HUES64 (cell line): ENCODE results near the gene SLC2A9.

Experiments
- H3K27ac ChIP-seq: 2 replicates; pipeline ENCODE4 v1.7.0; 2013; ENCODE audit warnings: low read depth, low read length, inconsistent platforms
- H3K27me3 ChIP-seq: 2 replicates; pipeline ENCODE4 v1.6.1; 2013; ENCODE audit warnings: mild to moderate bottlenecking, low read length; ENCODE audit not compliant: insufficient read depth
- H3K36me3 ChIP-seq: 2 replicates; pipeline ENCODE4 v1.6.1; 2013; ENCODE audit warnings: mild to moderate bottlenecking, low read length; ENCODE audit not compliant: insufficient read depth
- H3K4me1 ChIP-seq: 2 replicates; pipeline ENCODE4 v1.6.1; 2013; ENCODE audit warnings: mild to moderate bottlenecking, low read length, moderate library complexity; ENCODE audit not compliant: insufficient read depth
- H3K4me3 ChIP-seq: 2 replicates; pipeline ENCODE4 v1.5.1; 2013; ENCODE audit warnings: mild to moderate bottlenecking, low read length, moderate library complexity
- H3K9ac ChIP-seq: 2 replicates; pipeline ENCODE4 v1.6.1; 2013; ENCODE audit warnings: mild to moderate bottlenecking, low read depth, low read length
- H3K9me3 ChIP-seq: 2 replicates; pipeline ENCODE4 v1.6.1; 2013; ENCODE audit warnings: low read depth, low read length; ENCODE audit not compliant: insufficient read depth
- whole genome bisulfite sequencing: fragments of 150-250, 120-280 bp; methylation state at CpG from one replicate; pipeline ENCODE4 v1.1.7; 2013; ENCODE audit warnings: missing lambda C conversion rate; 5-methylcytosine and 5-hydroxymethylcytosine counted together

Gene SLC2A9

DNA sequence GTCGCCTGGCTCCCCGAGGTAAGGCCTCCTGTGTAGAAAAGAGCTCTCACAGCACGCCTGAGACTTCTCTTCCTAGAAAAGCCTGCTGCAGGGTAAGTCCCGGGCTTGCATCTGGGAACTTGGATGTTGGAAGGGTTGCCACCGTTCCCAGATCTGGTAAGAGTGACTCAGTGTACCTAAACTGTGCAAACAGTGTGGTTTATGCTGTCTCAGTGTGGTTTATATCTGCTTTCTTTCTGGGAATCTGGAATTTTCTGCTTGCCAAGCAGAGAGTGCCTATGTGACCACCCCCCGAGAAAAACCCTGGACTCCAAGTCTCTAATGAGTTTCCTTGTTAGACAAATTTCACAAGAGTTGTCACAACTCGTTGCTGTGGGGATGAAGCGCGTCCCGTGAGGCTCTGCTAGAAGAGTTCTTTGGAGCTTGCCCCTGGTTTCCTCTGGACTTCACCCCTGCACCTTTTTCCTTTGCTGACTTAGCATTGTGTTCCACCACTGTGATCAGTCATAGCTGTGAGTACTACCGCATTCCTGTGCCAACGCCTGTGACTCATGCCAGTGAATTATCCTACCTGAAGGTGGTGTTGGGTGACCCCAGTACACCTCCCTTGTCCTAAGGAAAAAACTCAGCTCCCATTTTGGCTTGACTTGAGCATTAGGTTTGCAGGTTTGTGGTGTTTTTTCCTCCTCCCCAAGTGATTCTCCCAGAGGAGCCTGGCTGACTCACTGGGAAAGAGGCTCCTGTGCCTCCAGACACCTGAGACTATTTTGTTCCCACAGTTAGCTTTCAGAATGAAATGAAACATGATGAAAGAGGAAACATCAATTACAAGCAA, 14.5 kb downstream of the SLC2A9 start:
- H3K27me3 ChIP-seq, result no peaks in the 10 kb centered on the region
- no peak overlapping the region for H3K4me3 ChIP-seq
- no peaks in the 10 kb centered on the region for H3K9me3 ChIP-seq
- WGBS, result 87% methylated on average over 12 of the region's 12 CpGs
- no peak overlapping the region for H3K9ac ChIP-seq
- no peak overlapping the region for H3K27ac ChIP-seq
- no peaks in the 10 kb centered on the region for H3K36me3 ChIP-seq
- H3K4me1 ChIP-seq, result peaks cover 8% of the 10 kb centered on the region; the same call in 1 of the 2 replicates

DNA sequence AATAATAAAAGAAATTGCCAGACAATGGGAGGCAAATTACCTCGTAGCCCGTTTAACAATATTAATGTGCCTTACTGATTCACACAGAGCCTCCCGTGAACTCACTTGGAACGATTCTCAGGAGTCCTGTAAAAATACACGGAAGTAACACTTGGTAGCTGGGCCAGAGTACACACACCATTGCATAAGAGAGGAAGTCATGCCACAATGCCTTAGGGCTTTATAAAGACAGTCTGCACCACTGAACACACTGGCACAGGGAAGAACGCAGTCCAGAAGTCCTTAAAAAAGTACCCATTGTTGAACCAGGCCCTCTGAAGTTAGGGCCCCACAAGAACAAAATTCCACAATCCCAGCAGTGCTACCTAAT, 15.1 kb downstream of the SLC2A9 start:
- Histone ChIP-seq H3K36me3 (no peaks in the 10 kb centered on the region), H3K4me3 (no peak overlapping the region), H3K9ac (no peak overlapping the region), H3K27ac (no peak overlapping the region), H3K9me3 (no peaks in the 10 kb centered on the region), H3K27me3 (no peaks in the 10 kb centered on the region), H3K4me1 (peaks cover 8% of the 10 kb centered on the region; the same call in 1 of the 2 replicates)
- 79% methylated on average over 6 of the region's 6 CpGs for WGBS

DNA sequence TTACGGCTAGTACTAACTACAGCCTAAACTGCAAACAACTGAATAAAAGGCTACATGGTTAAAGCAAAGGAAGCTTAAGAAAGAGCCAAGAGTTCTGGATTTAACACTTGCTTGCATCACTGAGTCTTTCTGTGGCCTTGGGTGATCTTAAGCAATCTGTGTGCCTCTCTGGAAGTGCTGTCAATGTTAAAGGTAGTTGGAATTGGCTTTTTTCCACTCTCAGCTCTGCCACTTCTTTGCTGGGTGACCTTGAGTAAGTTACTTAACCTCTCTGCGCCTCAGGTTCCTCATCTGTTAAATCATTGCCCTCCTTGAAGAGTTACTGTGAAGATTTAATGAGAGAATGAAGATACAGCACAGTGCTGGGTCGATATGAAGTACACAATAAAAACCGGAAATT, 15.7 kb downstream of the SLC2A9 start:
- H3K9me3 ChIP-seq, result no peaks in the 10 kb centered on the region
- no peaks in the 10 kb centered on the region for H3K36me3 ChIP-seq
- H3K27me3 ChIP-seq, result no peaks in the 10 kb centered on the region
- no peak overlapping the region for H3K9ac ChIP-seq
- H3K4me1 ChIP-seq, result peaks cover 8% of the 10 kb centered on the region; the same call in 1 of the 2 replicates
- H3K27ac ChIP-seq, result no peak overlapping the region
- H3K4me3 ChIP-seq, result no peak overlapping the region
- 91% methylated on average over 3 of the region's 4 CpGs for WGBS

DNA sequence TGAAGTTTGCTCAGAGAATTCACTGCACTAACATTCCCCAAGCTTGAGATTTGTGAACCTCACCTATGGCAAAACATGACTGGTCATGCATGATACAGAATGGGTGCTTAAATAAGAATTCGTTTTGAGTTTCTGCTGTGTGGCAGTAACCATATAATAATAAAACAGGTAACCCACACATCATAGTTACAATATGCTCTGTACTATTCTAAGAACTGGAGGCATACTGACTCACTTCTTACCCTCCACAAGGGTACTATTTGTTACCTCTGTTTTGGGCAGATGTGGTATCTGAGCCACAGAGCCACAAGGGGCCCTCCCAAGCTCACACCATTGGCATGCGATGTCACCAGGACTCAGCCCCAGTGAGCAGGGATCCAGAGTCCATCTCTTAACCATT, 17.6 kb downstream of the SLC2A9 start:
- peaks cover 8% of the 10 kb centered on the region; the same call in 1 of the 2 replicates for H3K4me1 ChIP-seq
- no peak overlapping the region for H3K4me3 ChIP-seq
- no peaks in the 10 kb centered on the region for H3K9me3 ChIP-seq
- H3K36me3 ChIP-seq, result no peaks in the 10 kb centered on the region
- WGBS, result 100% methylated on average over 2 of the region's 2 CpGs
- no peak overlapping the region for H3K9ac ChIP-seq
- no peak overlapping the region for H3K27ac ChIP-seq
- H3K27me3 ChIP-seq, result no peaks in the 10 kb centered on the region

DNA sequence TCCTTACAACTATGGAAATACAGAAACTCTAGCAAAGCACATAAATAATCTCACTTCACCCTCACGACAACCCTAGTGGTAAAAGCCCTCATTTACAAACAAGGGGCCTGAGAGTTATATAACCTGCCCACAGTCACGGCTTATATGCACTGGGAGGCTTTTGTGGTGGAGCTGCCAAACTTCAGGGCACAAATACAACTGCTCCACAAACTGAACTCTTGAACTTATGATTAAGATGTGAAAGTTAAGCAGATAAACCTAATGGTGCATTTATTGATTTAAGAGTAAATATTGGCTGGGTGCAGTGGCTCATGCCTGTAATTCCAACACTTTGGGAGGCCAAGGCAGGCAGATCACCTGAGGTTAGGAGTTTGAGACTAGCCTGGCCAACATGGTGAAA, 19.0 kb downstream of the SLC2A9 start:
- Histone ChIP-seq H3K27me3 (no peaks in the 10 kb centered on the region), H3K4me1 (peaks cover 7% of the 10 kb centered on the region; the same call in 1 of the 2 replicates), H3K4me3 (no peak overlapping the region), H3K9me3 (no peaks in the 10 kb centered on the region), H3K27ac (no peak overlapping the region), H3K36me3 (no peaks in the 10 kb centered on the region), H3K9ac (no peak overlapping the region)
- 98% methylated on average over 2 of the region's 2 CpGs for WGBS

DNA sequence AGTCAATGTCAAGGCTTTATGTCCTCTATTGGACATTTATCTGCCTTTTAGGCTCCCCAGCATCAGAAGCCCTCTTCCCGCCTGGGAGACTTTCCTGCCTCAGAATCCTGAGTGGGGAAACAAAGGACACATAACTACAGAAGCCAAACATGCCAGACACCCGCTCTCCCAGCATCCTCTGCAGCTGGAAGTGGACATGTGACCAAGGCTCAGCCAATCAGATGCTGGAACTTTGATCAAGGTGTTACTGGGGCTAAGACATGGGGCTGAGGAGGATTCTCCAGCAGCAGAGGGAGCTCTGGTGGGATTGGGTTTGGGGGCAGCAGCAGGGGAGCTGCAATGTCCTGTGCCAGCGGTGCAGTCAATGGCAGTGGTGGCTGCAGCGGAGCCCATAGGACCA, 19.5 kb downstream of the SLC2A9 start:
- H3K9ac ChIP-seq, result no peak overlapping the region
- no peak overlapping the region for H3K27ac ChIP-seq
- no peaks in the 10 kb centered on the region for H3K9me3 ChIP-seq
- no peaks in the 10 kb centered on the region for H3K36me3 ChIP-seq
- no peak overlapping the region for H3K4me3 ChIP-seq
- H3K4me1 ChIP-seq, result peaks cover 2% of the 10 kb centered on the region; the same call in 1 of the 2 replicates
- H3K27me3 ChIP-seq, result no peaks in the 10 kb centered on the region
- WGBS, result 94% methylated on average over 4 of the region's 4 CpGs

DNA sequence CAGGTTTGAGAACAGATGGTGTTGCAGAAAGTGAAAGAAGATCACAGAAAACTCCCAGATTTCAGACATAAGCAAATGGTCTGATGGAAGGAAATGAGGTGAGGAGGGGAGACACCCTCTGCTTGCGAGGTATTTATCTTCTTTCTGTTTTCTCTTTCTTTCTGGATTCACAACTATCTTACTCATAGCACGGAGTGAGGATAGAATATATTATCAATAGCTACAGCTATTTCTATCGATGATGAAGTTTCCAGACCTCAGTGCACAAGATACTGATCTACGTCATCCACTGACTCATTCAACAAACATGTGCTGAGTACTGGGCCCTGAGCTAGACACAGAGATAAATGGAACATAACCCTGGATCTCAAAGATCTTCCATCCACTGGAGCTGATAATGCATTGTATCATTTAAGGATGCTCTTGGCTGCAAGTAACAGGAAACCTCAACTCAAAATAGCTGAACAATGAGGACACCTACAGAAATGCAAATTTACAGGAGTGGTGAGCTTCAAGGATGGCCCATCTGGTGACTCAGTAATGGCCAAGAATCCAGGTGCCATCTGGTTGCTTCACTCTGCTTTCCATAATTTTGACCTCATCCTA, 21.2 kb downstream of the SLC2A9 start:
- Histone ChIP-seq H3K9ac (no peak overlapping the region), H3K36me3 (no peaks in the 10 kb centered on the region), H3K27ac (no peak overlapping the region), H3K4me1 (no peaks in the 10 kb centered on the region), H3K27me3 (no peaks in the 10 kb centered on the region), H3K9me3 (no peaks in the 10 kb centered on the region), H3K4me3 (no peak overlapping the region)
- WGBS, result 47% methylated on average over 2 of the region's 4 CpGs

DNA sequence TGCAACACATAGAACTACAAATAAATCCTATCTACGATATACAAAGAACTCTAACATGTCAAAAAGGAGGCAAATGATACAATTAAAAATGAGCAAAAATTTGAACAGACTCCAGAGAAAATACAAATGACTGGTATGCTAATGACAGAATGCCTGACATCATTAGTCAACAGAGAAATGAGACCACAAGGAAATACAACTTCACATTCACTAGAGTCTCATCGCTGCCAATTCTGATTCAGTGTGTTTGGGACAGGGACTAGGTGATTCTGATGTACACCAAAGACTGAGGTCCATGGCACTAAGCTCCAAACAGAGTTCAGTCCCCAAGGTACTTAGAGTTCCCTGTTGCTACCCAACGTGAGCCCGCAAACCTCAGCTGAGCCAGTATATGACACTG, 23.4 kb downstream of the SLC2A9 start:
- Histone ChIP-seq H3K4me1 (no peaks in the 10 kb centered on the region), H3K27me3 (no peaks in the 10 kb centered on the region), H3K36me3 (no peaks in the 10 kb centered on the region), H3K4me3 (no peak overlapping the region), H3K9me3 (no peaks in the 10 kb centered on the region), H3K27ac (no peak overlapping the region), H3K9ac (no peak overlapping the region)
- 71% methylated on average over 4 of the region's 4 CpGs for WGBS

DNA sequence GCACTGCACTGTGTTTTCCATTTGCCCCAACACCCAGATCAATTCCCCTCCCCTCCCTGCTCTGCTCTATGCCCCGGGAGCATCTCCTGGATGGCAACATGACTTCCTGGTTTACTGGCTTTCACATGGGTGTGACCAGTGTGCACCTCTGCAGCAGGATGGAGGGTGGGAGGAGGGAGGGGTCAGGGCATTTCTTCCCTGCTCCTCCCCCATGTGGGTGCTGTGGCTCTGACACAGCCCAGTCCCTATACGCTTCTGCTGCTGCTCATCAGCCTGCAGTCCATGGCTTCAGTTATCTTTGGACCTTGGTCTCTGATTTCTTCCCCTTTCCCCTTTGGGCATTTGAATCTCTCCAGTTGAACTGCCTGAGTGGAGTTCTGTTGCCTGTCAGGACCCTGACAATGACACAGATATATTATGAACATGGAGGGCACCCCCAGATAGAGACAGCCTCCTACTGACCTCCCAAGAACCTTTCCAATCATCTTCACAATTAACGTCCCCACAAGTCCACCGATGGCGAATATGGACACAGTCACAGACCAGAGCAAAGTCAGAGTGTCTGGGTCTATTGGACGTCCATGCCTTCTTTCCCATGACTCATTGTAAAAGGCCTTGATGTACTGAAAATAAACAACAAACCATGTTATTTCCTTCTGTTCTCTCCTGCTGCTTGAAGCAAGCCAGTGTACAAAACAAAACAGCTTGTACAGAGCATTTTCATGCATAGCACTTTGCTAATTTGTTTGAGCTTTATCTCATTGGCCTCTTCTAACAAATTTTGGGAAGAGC, 24.8 kb downstream of the SLC2A9 start:
- no peak overlapping the region for H3K9ac ChIP-seq
- H3K36me3 ChIP-seq, result no peaks in the 10 kb centered on the region
- H3K4me1 ChIP-seq, result no peaks in the 10 kb centered on the region
- 72% methylated on average over 6 of the region's 6 CpGs for WGBS
- no peak overlapping the region for H3K27ac ChIP-seq
- no peaks in the 10 kb centered on the region for H3K27me3 ChIP-seq
- no peaks in the 10 kb centered on the region for H3K9me3 ChIP-seq
- no peak overlapping the region for H3K4me3 ChIP-seq

DNA sequence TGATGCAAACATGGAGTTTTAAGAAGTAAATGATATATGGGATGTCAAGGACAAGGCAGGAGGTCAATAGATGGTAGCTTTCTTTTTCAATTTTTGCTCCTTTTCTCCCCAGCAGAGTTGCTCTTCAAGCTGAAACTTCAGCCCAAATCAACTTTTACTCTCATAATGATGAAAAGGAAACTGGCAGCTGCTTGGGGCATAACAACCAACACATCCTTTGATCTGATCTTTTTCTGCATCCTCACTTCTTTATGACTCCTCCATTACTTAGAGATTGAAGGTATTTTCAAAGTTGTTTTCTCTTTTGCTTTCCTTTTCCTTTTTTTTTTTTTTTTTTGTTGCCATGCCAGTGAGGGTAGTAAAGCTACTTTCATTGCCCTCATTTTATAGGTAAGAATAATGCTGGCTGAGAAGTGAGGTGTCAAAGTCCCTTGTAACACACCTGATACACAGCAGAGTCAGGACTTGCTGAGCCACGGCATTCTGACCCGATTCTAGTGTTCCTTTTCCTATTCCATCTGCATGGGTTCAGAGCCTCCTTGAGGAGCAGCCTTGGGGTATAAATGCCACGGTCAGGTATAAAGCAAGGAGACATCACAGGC, 26.9 kb downstream of the SLC2A9 start:
- Histone ChIP-seq H3K36me3 (no peaks in the 10 kb centered on the region), H3K4me1 (no peaks in the 10 kb centered on the region), H3K27ac (no peak overlapping the region), H3K9ac (no peak overlapping the region), H3K9me3 (no peaks in the 10 kb centered on the region), H3K27me3 (no peaks in the 10 kb centered on the region), H3K4me3 (no peak overlapping the region)
- 87% methylated on average over 3 of the region's 3 CpGs for WGBS
